Sigmoid colon (tissue), 4 donors: ENCODE measurements around the gene ARPC5L.

Experiments used
- CTCF ChIP-seq, 4 experiments: fragments of 450-650 bp in 3 of 4; fragments of 200-600 bp in 1 of 4; IDR thresholded peaks; one replicate each; pipeline ENCODE4 v1.5.1; 2016 to 2019; ENCODE audit warnings: antibody characterized with exemption in 4 of 4, mild to moderate bottlenecking in 3 of 4, moderate library complexity in 2 of 4
- EP300 ChIP-seq, 4 donors: sonication (generic); formaldehyde crosslinking; IDR thresholded peaks; one replicate each; pipeline ENCODE4 v1.6.1; 2017; ENCODE audit warnings: antibody characterized with exemption in 4 of 4
- POLR2A ChIP-seq, 2 donors: fragments of 450-650 bp; IDR thresholded peaks; one replicate each; pipeline ENCODE4 v1.6.1; 2016; ENCODE audit warnings: antibody characterized with exemption in 2 of 2, mild to moderate bottlenecking in 2 of 2, moderate library complexity in 2 of 2
- POLR2AphosphoS5 ChIP-seq, 4 donors: sonication (generic); formaldehyde crosslinking; IDR thresholded peaks; one replicate each; pipeline ENCODE4 v1.6.1; 2017; ENCODE audit warnings: antibody characterized with exemption in 4 of 4

- no peak for TF ChIP-seq CTCF (IDR thresholded peaks at IDR 0.05)
- TF ChIP-seq POLR2A (IDR thresholded peaks at IDR 0.05), result no peak
- TF ChIP-seq POLR2AphosphoS5 (IDR thresholded peaks at IDR 0.05), result no peak
- TF ChIP-seq EP300 (IDR thresholded peaks at IDR 0.05), result no peak
Measured at GRCh38 chr9:124914753-124915405, 52.9 kb downstream of the ARPC5L start.
